Inferior parietal cortex (tissue), 1 donor: ENCODE results near the gene ZPBP.
A peak's percentile ranks its signal among the peaks of the same experiment; 100 is the strongest.

Source experiments
- DNase-seq: peaks from one replicate; pipeline ENCODE4 v3.0.0-alpha.2; 2016; ENCODE audit errors: extremely low spot score

The ZPBP gene, protein sequence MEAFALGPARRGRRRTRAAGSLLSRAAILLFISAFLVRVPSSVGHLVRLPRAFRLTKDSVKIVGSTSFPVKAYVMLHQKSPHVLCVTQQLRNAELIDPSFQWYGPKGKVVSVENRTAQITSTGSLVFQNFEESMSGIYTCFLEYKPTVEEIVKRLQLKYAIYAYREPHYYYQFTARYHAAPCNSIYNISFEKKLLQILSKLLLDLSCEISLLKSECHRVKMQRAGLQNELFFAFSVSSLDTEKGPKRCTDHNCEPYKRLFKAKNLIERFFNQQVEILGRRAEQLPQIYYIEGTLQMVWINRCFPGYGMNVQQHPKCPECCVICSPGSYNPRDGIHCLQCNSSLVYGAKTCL

DNA sequence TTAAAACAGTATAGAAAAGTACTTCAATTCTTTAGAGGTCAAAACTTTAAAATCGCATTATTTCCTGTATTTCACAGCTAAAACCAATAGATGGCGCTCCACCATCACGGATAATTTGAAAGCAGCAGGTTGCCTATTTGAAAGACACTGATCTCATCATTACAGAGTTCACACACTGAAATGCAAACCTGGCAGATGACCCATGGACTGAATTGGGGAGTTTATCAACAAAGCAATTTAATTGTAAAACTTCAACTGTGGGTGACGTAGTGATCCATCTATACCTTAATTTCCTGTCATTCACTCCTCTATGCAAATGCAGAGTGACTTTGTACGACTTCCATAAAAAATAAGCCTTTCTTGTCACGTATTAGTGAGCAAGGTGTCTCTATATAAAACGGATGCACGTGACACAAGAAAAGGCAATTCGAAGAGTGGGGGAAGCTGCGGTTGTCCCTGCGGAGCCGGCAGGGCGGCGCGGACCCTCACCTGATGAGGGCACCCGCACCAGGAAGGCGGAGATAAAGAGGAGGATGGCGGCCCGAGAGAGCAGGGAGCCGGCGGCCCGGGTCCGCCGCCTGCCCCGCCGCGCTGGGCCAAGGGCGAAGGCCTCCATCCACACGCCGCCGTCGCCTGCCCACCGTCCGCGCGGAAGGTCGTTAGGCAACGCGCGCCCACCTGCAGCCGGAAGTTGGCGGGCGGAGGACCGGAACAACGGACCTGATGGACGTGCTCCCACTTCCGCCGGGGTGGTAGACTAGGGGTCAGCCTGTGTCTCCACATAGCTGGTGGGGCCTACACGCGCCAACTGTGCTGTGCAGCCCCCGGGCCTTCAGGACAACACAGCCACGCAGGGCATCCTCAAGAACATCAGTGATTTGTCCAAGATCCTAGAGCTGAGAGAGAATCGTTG, at the start of gene ZPBP:
ZPBP (minus strand) TSS at position 668 of the 913 bp plus-strand sequence; CDS start at position 616, 52 bp downstream.
- peak; percentile 78 for DNase-seq

GRCh38 chr7:50142425-50143017, 49.5 kb upstream of the ZPBP start:
- peak; percentile 76 for DNase-seq

DNA sequence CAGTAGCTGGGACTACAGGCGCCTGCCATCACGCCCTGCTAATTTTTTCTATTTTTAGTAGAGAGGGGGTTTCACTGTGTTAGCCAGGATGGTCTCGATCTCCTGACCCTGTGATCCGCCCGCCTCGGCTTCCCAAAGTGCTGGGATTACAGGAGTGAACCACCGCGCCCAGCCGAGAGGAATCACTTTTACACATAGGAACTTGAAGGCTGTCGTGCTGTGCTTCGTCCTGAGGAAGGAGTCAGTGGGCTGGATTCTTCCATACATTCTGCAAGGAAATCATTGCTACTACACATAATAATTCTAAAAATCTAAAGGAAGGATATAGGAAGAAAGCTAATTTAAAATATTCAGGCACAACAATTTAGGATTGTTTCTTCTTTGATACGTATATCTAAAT, 48.8 kb upstream of the ZPBP start:
- DNase-seq = no peak

GRCh38 chr7:50141131-50141530, 48.1 kb upstream of the ZPBP start:
- no peak for DNase-seq

- no peak for DNase-seq
Measured at GRCh38 chr7:50140688-50141087, 47.6 kb upstream of the ZPBP start.

DNA sequence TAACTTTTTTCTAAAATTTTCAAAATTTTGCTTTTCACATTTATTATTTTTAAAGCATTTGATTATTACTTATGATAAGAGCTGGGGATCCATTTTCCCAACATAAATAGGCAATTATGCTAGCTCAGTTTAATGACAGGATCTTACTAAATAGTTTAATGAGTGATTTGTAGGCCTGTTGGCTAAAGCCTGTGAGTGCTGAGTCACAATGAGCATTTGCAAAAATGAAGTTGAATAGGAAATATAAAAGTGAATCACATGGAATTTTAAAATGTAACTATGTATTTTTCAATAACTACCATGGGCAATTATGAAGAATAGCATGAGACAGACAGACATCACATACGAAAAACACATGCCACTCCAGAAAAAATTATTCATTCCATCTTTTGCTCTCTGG, 45.1 kb upstream of the ZPBP start:
- DNase-seq = no peak

GRCh38 chr7:50125766-50126165, 32.7 kb upstream of the ZPBP start:
- no peak for DNase-seq

GRCh38 chr7:50121286-50121685, 28.2 kb upstream of the ZPBP start:
- peak; percentile 8 for DNase-seq

DNA sequence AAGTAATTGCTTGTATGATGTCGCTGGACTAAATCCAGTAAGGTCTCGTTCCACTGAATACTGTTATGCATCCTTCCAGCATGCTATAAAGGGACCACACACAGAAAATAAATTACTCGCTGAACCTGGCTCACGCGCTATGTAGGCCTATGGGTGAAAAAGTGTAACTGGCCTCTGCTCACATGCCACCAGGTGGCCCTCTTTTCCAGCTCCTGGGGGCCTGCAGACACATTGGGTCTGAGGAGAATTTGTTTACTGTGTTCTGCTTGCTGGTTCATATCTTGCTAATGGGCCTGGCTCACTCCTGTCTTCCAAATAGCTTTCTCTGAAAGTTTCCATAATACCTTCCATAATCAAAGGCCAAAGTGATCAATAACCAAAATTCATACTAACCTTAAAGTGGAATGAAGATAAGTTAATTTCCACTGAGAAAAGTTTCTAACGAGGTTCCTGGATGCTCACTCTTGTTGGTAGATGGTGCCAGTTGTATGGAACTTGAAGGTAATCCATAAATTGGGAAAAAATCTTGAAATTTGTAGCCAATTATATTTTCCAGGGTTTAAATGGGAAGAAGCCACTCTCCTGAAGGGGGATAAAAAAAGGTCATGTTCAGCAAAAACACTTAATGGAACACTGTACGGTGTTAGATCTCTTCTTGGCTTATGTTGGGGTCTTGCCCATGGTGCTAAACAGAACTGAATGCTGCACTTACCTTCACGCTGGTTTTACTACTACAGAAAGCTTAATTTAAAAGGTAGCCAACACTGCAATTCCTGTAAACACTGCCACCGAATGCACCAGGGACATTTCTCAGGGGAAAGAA, 27.0 kb upstream of the ZPBP start:
- DNase-seq = no peak

- no peak for DNase-seq
Measured at GRCh38 chr7:50112250-50112649, 19.2 kb upstream of the ZPBP start.

- DNase-seq = no peak
Measured at GRCh38 chr7:50101873-50102272, 8.8 kb upstream of the ZPBP start.

DNA sequence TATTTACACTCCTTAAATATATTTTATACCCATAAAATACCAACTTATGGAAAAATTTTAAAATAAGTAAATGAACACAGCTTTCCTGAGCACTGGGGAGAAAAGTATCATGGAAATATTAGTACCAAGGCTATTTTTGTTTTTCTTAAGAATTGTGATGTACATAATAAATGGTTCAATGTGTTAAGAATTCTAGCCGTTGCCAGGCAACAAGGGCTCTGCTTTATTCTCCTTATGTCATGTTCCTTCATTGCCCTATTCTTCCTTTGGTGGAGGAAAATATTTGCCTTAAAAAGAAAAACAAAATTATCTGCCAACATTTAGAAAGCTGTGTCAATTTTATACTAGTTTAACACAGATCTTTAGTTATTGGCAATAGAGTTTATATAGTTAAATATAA, 2.6 kb upstream of the ZPBP start:
- DNase-seq = no peak

GRCh38 chr7:50088463-50089129, 4.5 kb downstream of the ZPBP start:
- DNase-seq = no peak

GRCh38 chr7:50085344-50085743, 7.7 kb downstream of the ZPBP start:
- no peak for DNase-seq

DNA sequence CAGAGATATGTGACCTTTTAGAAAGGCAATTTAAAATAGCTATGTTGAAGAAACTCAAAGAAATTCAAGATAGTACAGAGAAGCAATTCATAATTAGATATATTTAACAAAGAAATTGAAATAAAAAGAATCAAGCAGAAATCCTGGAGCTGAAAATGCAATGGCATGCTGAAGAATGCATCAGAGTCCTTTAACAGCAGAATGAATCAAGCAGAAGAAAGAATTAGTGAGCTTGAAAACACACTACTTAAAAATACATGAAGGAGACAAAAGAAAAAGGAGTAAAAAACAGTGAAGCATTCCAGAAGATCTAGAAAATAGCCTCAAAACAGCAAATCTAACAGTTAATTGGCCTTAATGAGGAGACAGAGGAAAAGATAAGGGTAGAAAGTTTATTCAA, 20.0 kb downstream of the ZPBP start:
- DNase-seq = no peak

DNA sequence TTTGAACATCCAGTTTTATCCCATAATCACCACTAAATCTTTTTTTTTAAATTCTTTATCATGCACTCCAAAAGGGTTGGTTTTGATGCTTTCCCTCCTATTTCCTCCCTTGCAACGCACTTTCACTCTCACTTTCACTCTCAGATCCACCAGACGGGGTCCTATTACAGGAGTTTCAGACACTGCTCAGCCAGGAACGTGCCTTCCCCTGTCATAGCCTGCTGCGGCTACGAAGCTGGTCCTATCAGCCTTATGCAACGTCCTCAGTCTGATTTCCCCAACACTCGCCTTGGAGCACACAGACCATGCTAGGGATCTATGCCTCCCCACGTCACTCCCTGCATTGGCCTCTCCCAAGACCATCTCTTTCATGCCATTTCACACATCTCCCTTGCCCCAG, 23.4 kb downstream of the ZPBP start:
- DNase-seq = no peak

GRCh38 chr7:50068850-50069551, 24.0 kb downstream of the ZPBP start:
- DNase-seq = peak; percentile 23

DNA sequence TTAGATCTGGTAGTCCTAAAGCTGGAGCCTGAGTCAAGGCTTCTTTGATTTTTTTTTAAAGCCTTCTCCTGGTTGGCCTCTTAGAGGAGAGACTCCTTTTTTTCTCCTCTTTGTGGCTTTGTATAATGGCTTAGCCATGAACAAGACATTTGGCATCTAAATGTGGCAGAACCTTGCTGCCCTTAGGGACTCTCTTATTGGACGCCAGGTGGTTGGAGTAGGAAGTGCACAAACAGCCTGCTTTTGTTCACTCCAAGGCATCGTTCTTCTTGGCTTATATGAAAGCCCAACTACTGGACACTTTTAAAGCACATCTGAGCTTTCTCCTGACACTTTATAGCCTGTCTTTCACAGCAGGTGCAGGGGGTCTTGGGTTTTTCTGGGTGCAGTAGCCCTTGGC, 25.0 kb downstream of the ZPBP start:
- DNase-seq = no peak

GRCh38 chr7:50062951-50063350, 30.1 kb downstream of the ZPBP start:
- DNase-seq = no peak

- no peak for DNase-seq
Measured at GRCh38 chr7:50056131-50056530, 36.9 kb downstream of the ZPBP start.
